ENCODE data around the gene NCOR1. TPM values are rescaled to one million over a fixed set of nuclear protein-coding genes. Genes with fewer than 3 reads are reported as not detected.

NCOR1 gene
- total and polyA plus RNA-seq, 10 of the 15 experiments (the other 5 are each of a cell fraction or from before 2014, with no cell fraction given), result 34.5 to 135 (median 82.9) TPM

DNA sequence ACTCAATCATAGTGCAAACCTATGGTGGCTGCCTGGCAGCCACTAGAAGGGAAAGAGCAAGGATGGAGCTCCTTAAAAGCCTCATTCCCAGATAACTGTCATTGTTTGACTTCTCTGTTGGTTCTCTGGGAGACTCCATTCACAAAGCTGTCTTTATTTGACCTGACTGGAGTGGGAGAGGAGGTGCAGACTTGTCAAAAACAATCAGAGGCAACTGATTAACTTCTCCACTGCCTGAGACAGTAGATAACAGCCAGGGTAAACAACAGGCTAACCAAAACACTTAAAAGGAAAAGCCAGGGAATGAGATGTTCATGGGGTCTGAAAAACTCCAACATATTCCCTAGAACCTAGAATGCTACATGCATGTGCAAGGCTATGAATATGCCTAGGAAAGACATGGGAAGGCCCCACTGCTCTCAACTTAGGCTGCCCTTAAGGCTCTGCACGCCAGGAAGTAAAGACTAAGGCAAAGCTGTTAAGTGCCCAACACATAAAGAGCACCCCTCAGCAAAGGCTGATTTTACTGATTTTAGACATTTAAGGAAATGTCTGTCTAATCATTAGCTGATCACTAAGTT is 133.7 kb downstream of the NCOR1 start:
- Histone ChIP-seq H3K36me3 (ENCODE audit: control insufficient read depth in 2 of 2, insufficient read depth in 2 of 2, low read length in 1 of 2) (peaks cover 3 to 33% of the 10 kb centered on the region in 2 experiments), H3K79me2 (ENCODE audit: control insufficient read depth, insufficient read depth, low read length) (no peaks in the 10 kb centered on the region), H3K4me2 (ENCODE audit: control insufficient read depth, insufficient read depth) (no peak overlapping the region), H3K27ac (ENCODE audit: control insufficient read depth, insufficient read depth) (no peak overlapping the region), H3K4me3 (no peak overlapping the region), H3K27me3 (replicated peaks in 1 of 2; ENCODE audit: control insufficient read depth in 2 of 2, insufficient read depth in 2 of 2, low read length in 1 of 2) (no peaks in the 10 kb centered on the region), H3K4me1 (ENCODE audit: control insufficient read depth, insufficient read depth, low read length) (no peaks in the 10 kb centered on the region), H3K9me3 (replicated peaks; ENCODE audit: control insufficient read depth, insufficient read depth, low read length) (no peaks in the 10 kb centered on the region), H4K20me1 (ENCODE audit: control insufficient read depth, insufficient read depth) (no peaks in the 10 kb centered on the region), H3K9ac (ENCODE audit: control insufficient read depth, insufficient read depth, low read length) (no peak overlapping the region), H2AFZ (ENCODE audit: control insufficient read depth, low read depth, low read length) (no peak overlapping the region)
- WGBS (ENCODE audit: insufficient coverage, insufficient replicate concordance, low lambda C conversion rate, missing lambda C conversion rate), result 95% methylated on average over 1 of the region's 1 CpG
- ChIA-PET CTCF (interaction anchor here (0.6 kb wide), 1 partner anchor 42 kb away, joined by 4 read pairs; no protein-coding TSS in a partner anchor), POLR2A (no interaction called here), SMC1A (ENCODE audit: uncharacterized antibody, unreplicated experiment) (interaction anchor here (1.0 kb wide), 1 partner anchor 9 kb away, joined by 3 read pairs; no protein-coding TSS in a partner anchor), RAD21 (ENCODE audit: unreplicated experiment) (no interaction called here)
- no peak for DNase-seq (ENCODE audit: low read depth, low spot score)
- no peak for TF ChIP-seq YBX1 (IDR thresholded peaks at IDR 0.05)
- FAIRE-seq, result no peak
- intact Hi-C loops (cut with micrococcal nuclease; ENCODE audit: unreplicated experiment), result no loop called here
- in situ Hi-C loops (cut with MboI), result no loop called here
- ATAC-seq, result no peak
- BruUV-seq (replicated peaks), result no TSS peak

DNA sequence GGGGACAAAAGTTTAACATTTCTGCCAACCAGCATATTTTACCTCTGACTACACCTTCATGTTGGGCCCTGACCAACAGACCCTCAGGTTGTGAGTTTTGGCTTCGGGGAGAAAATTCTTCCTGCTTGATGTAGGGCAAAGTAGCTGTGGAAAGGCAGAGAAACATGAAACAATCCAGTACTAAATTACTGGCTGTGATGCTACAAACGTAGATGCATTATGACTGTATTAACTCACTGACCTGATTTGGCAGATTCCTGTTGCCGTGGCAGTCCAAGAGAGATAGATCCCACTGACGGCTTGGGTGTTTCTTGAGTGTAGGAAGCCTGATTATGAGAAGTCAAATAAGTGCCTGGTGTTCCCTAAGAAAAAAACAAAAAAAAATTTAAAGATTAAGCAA is 135.0 kb downstream of the NCOR1 start:
- POLR2A ChIA-PET, result no interaction called here
- Histone ChIP-seq H3K4me1 (ENCODE audit: control insufficient read depth, insufficient read depth, low read length) (no peaks in the 10 kb centered on the region), H3K36me3 (ENCODE audit: control insufficient read depth in 2 of 2, insufficient read depth in 2 of 2, low read length in 1 of 2) (peaks cover 3 to 36% of the 10 kb centered on the region in 2 experiments), H2AFZ (ENCODE audit: control insufficient read depth, low read depth, low read length) (no peak overlapping the region), H3K4me2 (ENCODE audit: control insufficient read depth, insufficient read depth) (no peak overlapping the region), H3K27ac (ENCODE audit: control insufficient read depth, insufficient read depth) (no peak overlapping the region), H3K9me3 (replicated peaks; ENCODE audit: control insufficient read depth, insufficient read depth, low read length) (no peaks in the 10 kb centered on the region), H3K9ac (ENCODE audit: control insufficient read depth, insufficient read depth, low read length) (no peak overlapping the region), H3K27me3 (replicated peaks in 1 of 2; ENCODE audit: control insufficient read depth in 2 of 2, insufficient read depth in 2 of 2, low read length in 1 of 2) (no peaks in the 10 kb centered on the region), H3K4me3 (no peak overlapping the region), H3K79me2 (ENCODE audit: control insufficient read depth, insufficient read depth, low read length) (no peaks in the 10 kb centered on the region), H4K20me1 (ENCODE audit: control insufficient read depth, insufficient read depth) (no peaks in the 10 kb centered on the region)
- intact Hi-C loops (cut with micrococcal nuclease; ENCODE audit: unreplicated experiment), result no loop called here
- TF ChIP-seq SUZ12 (IDR thresholded peaks at IDR 0.05; ENCODE audit: unreplicated experiment) (no peak), CEBPB (IDR thresholded peaks at IDR 0.05; ENCODE audit: borderline replicate concordance in 1 of 2, low read depth in 2 of 2, low read length in 2 of 2) (no peak), CBFB (IDR thresholded peaks at IDR 0.05; ENCODE audit: low read depth) (no peak), IKZF1 (conservative IDR thresholded peaks at IDR 0.05) (no peak), WRNIP1 (IDR thresholded peaks at IDR 0.05; ENCODE audit: borderline replicate concordance, low read depth, low read length) (no peak)
- TF ChIP-seq, protein P1, sequence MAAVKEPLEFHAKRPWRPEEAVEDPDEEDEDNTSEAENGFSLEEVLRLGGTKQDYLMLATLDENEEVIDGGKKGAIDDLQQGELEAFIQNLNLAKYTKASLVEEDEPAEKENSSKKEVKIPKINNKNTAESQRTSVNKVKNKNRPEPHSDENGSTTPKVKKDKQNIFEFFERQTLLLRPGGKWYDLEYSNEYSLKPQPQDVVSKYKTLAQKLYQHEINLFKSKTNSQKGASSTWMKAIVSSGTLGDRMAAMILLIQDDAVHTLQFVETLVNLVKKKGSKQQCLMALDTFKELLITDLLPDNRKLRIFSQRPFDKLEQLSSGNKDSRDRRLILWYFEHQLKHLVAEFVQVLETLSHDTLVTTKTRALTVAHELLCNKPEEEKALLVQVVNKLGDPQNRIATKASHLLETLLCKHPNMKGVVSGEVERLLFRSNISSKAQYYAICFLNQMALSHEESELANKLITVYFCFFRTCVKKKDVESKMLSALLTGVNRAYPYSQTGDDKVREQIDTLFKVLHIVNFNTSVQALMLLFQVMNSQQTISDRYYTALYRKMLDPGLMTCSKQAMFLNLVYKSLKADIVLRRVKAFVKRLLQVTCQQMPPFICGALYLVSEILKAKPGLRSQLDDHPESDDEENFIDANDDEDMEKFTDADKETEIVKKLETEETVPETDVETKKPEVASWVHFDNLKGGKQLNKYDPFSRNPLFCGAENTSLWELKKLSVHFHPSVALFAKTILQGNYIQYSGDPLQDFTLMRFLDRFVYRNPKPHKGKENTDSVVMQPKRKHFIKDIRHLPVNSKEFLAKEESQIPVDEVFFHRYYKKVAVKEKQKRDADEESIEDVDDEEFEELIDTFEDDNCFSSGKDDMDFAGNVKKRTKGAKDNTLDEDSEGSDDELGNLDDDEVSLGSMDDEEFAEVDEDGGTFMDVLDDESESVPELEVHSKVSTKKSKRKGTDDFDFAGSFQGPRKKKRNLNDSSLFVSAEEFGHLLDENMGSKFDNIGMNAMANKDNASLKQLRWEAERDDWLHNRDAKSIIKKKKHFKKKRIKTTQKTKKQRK (IDR thresholded peaks at IDR 0.05; ENCODE audit: low read depth, low read length), result no peak
- TF ChIP-seq, protein P2, sequence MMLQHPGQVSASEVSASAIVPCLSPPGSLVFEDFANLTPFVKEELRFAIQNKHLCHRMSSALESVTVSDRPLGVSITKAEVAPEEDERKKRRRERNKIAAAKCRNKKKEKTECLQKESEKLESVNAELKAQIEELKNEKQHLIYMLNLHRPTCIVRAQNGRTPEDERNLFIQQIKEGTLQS (IDR thresholded peaks at IDR 0.05; ENCODE audit: borderline replicate concordance, extremely low read depth, low read depth, low read length), result no peak
- CTCF ChIA-PET, result no interaction called here
- BruUV-seq (replicated peaks), result no TSS peak
- RAD21 ChIA-PET (ENCODE audit: unreplicated experiment), result no interaction called here
- no peak for ATAC-seq
- DNase-seq (ENCODE audit: low read depth, low spot score), result no peak
- WGBS (ENCODE audit: insufficient coverage, insufficient replicate concordance, low lambda C conversion rate, missing lambda C conversion rate), result 98% methylated on average over 4 of the region's 4 CpGs
- SMC1A ChIA-PET (ENCODE audit: uncharacterized antibody, unreplicated experiment), result no interaction called here
- FAIRE-seq, result no peak
- in situ Hi-C loops (cut with MboI), result no loop called here

All from GM12878 (cell line).